HepG2 (cell line): ENCODE results near the gene MTIF2. TPM values are rescaled to one million over a fixed set of nuclear protein-coding genes. Genes with fewer than 3 reads are reported as not detected.
A peak's percentile ranks its signal among the peaks of the same experiment; 100 is the strongest.

Source experiments
- GZF1 ChIP-seq: sonication (generic); formaldehyde crosslinking; IDR thresholded peaks from 2 replicates; pipeline ENCODE4 v1.5.1; 2020; ENCODE audit warnings: mild to moderate bottlenecking, missing genetic modification reagents
- KLF13 ChIP-seq: sonication (generic); formaldehyde crosslinking; IDR thresholded peaks from 2 replicates; pipeline ENCODE4 v1.4.0; 2020; ENCODE audit warnings: mild to moderate bottlenecking, missing genetic modification reagents
- NCOA2 ChIP-seq: sonication (generic); formaldehyde crosslinking; IDR thresholded peaks from 2 replicates; pipeline ENCODE4 v1.8.0; 2022; ENCODE audit warnings: inconsistent platforms
- NR2F1 ChIP-seq, 2 experiments: fragments of 450-650 bp in 1 of 2; formaldehyde crosslinking in 1 of 2; IDR thresholded peaks; 2 replicates each; pipeline versions ENCODE4 v1.5.0 to v1.6.1; 2016 to 2020; ENCODE audit warnings: mild to moderate bottlenecking in 1 of 2, missing compliant biosample characterization in 1 of 2, missing genetic modification reagents in 1 of 2, moderate library complexity in 1 of 2
- REPIN1 ChIP-seq: sonication (generic); formaldehyde crosslinking; IDR thresholded peaks from 2 replicates; pipeline ENCODE4 v1.8.0; 2022; ENCODE audit warnings: missing genetic modification reagents, low read depth, mild to moderate bottlenecking, borderline replicate concordance
- ZBTB26 ChIP-seq: IDR thresholded peaks from 2 replicates; pipeline ENCODE4 v1.6.1; 2016; ENCODE audit warnings: missing compliant biosample characterization, missing genetic modification reagents, borderline replicate concordance
- ZNF563 ChIP-seq: sonication (generic); formaldehyde crosslinking; IDR thresholded peaks from 2 replicates; pipeline ENCODE4 v1.8.0; 2022; ENCODE audit warnings: mild to moderate bottlenecking, moderate library complexity, missing genetic modification reagents
- ZNF761 ChIP-seq: sonication (generic); formaldehyde crosslinking; conservative IDR thresholded peaks from 2 replicates; pipeline ENCODE4 v1.4.0; 2020; ENCODE audit warnings: mild to moderate bottlenecking, missing genetic modification reagents
- polyA plus RNA-seq, 8 experiments: library from polyadenylated mRNA; depleted of rRNA in 3 of 8; stranded (reverse) in 7 of 8; unstranded in 1 of 8; fragments of >200 nt; fragmentation: Illumina TruSeq in 4 of 8; extraction: Trizol in 4 of 8; gene quantifications; 2 replicates each; pipeline versions ENCODE4 v1.2.1 to v1.2.3, GENCODE V29; 2011 to 2016; ENCODE audit warnings: low read depth in 4 of 8, missing spikeins in 1 of 8, mixed read lengths in 1 of 8; ENCODE audit not compliant: insufficient read depth in 1 of 8
- total RNA-seq, 5 experiments: library from RNA; depleted of rRNA; stranded (reverse); fragments of >200 nt; fragmentation: Illumina TruSeq; extraction: Trizol; gene quantifications; 2 replicates each; pipeline ENCODE4 v1.2.3, GENCODE V29; 2016; ENCODE audit warnings: low read depth in 1 of 5
- TF ChIP-seq, protein P1 (sequence below): sonication (generic); formaldehyde crosslinking; IDR thresholded peaks from 2 replicates; pipeline ENCODE4 v1.5.1; 2020; ENCODE audit warnings: mild to moderate bottlenecking, missing genetic modification reagents, borderline replicate concordance
- TF ChIP-seq, protein P2 (sequence below): sonication (generic); formaldehyde crosslinking; IDR thresholded peaks from 2 replicates; pipeline ENCODE4 v1.8.0; 2022; ENCODE audit warnings: mild to moderate bottlenecking, missing genetic modification reagents, borderline replicate concordance
- TF ChIP-seq, protein P3 (sequence below): sonication (generic); formaldehyde crosslinking; IDR thresholded peaks from 2 replicates; pipeline ENCODE4 v1.9.0; 2021; ENCODE audit warnings: mild to moderate bottlenecking, missing genetic modification reagents
- TF ChIP-seq, protein P4 (sequence below): IDR thresholded peaks from 2 replicates; pipeline ENCODE4 v1.6.1; 2012; ENCODE audit warnings: low read depth, low read length, improper control_type of control experiment

MTIF2 gene
- total and polyA plus RNA-seq, 2 of the 13 experiments (the other 11 are each of a cell fraction or from before 2014, with no cell fraction given), result 32.1 to 92.1 TPM

DNA sequence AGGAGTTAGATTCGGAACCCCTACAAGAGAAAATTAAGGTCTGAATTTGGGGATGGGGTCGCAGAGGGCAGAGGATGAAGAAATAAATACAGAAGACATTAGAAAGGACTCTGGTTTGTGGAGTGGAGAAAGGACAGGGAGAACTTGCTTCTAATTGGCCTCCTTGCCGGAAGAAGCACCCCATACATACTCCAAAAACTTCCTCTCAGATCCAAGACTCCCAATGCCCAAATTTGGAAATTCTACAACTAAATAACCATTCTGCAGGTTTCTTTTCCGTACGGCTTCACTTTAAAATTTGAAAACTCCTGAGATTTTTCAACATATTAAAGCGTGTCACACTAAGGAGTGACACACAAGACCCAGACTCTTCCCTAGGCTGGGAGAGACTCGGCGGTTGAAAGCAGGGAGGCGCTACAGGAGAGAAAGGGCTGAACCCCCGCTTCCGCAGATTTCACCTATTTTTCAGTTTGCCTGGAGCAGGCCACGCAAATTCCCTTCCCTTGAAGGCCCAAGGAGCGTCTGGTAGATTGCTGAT lies 37.4 kb downstream of the MTIF2 start (continued):
- TF ChIP-seq, protein P1, sequence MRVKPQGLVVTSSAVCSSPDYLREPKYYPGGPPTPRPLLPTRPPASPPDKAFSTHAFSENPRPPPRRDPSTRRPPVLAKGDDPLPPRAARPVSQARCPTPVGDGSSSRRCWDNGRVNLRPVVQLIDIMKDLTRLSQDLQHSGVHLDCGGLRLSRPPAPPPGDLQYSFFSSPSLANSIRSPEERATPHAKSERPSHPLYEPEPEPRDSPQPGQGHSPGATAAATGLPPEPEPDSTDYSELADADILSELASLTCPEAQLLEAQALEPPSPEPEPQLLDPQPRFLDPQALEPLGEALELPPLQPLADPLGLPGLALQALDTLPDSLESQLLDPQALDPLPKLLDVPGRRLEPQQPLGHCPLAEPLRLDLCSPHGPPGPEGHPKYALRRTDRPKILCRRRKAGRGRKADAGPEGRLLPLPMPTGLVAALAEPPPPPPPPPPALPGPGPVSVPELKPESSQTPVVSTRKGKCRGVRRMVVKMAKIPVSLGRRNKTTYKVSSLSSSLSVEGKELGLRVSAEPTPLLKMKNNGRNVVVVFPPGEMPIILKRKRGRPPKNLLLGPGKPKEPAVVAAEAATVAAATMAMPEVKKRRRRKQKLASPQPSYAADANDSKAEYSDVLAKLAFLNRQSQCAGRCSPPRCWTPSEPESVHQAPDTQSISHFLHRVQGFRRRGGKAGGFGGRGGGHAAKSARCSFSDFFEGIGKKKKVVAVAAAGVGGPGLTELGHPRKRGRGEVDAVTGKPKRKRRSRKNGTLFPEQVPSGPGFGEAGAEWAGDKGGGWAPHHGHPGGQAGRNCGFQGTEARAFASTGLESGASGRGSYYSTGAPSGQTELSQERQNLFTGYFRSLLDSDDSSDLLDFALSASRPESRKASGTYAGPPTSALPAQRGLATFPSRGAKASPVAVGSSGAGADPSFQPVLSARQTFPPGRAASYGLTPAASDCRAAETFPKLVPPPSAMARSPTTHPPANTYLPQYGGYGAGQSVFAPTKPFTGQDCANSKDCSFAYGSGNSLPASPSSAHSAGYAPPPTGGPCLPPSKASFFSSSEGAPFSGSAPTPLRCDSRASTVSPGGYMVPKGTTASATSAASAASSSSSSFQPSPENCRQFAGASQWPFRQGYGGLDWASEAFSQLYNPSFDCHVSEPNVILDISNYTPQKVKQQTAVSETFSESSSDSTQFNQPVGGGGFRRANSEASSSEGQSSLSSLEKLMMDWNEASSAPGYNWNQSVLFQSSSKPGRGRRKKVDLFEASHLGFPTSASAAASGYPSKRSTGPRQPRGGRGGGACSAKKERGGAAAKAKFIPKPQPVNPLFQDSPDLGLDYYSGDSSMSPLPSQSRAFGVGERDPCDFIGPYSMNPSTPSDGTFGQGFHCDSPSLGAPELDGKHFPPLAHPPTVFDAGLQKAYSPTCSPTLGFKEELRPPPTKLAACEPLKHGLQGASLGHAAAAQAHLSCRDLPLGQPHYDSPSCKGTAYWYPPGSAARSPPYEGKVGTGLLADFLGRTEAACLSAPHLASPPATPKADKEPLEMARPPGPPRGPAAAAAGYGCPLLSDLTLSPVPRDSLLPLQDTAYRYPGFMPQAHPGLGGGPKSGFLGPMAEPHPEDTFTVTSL (CRISPR knock-in tag), result no peak
- TF ChIP-seq, protein P2, sequence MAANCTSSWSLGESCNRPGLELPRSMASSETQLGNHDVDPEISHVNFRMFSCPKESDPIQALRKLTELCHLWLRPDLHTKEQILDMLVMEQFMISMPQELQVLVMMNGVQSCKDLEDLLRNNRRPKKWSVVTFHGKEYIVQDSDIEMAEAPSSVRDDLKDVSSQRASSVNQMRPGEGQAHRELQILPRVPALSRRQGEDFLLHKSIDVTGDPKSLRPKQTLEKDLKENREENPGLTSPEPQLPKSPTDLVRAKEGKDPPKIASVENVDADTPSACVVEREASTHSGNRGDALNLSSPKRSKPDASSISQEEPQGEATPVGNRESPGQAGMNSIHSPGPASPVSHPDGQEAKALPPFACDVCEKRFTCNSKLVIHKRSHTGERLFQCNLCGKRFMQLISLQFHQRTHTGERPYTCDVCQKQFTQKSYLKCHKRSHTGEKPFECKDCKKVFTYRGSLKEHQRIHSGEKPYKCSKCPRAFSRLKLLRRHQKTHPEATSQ (CRISPR knock-in tag), result peak; percentile 89; the same call in 1 of the 2 replicates
- TF ChIP-seq KLF13 (CRISPR knock-in tag) (no peak), ZBTB26 (CRISPR knock-in tag) (peak; percentile 37; the same call in 1 of the 2 replicates), ZNF761 (CRISPR knock-in tag) (no peak), GZF1 (no peak), NR2F1 (CRISPR knock-in tag; IDR thresholded peaks at IDR 0.05) (no peak), ZNF563 (CRISPR knock-in tag) (no peak), NCOA2 (CRISPR knock-in tag) (no peak), REPIN1 (CRISPR knock-in tag) (no peak)
- TF ChIP-seq, protein P3, sequence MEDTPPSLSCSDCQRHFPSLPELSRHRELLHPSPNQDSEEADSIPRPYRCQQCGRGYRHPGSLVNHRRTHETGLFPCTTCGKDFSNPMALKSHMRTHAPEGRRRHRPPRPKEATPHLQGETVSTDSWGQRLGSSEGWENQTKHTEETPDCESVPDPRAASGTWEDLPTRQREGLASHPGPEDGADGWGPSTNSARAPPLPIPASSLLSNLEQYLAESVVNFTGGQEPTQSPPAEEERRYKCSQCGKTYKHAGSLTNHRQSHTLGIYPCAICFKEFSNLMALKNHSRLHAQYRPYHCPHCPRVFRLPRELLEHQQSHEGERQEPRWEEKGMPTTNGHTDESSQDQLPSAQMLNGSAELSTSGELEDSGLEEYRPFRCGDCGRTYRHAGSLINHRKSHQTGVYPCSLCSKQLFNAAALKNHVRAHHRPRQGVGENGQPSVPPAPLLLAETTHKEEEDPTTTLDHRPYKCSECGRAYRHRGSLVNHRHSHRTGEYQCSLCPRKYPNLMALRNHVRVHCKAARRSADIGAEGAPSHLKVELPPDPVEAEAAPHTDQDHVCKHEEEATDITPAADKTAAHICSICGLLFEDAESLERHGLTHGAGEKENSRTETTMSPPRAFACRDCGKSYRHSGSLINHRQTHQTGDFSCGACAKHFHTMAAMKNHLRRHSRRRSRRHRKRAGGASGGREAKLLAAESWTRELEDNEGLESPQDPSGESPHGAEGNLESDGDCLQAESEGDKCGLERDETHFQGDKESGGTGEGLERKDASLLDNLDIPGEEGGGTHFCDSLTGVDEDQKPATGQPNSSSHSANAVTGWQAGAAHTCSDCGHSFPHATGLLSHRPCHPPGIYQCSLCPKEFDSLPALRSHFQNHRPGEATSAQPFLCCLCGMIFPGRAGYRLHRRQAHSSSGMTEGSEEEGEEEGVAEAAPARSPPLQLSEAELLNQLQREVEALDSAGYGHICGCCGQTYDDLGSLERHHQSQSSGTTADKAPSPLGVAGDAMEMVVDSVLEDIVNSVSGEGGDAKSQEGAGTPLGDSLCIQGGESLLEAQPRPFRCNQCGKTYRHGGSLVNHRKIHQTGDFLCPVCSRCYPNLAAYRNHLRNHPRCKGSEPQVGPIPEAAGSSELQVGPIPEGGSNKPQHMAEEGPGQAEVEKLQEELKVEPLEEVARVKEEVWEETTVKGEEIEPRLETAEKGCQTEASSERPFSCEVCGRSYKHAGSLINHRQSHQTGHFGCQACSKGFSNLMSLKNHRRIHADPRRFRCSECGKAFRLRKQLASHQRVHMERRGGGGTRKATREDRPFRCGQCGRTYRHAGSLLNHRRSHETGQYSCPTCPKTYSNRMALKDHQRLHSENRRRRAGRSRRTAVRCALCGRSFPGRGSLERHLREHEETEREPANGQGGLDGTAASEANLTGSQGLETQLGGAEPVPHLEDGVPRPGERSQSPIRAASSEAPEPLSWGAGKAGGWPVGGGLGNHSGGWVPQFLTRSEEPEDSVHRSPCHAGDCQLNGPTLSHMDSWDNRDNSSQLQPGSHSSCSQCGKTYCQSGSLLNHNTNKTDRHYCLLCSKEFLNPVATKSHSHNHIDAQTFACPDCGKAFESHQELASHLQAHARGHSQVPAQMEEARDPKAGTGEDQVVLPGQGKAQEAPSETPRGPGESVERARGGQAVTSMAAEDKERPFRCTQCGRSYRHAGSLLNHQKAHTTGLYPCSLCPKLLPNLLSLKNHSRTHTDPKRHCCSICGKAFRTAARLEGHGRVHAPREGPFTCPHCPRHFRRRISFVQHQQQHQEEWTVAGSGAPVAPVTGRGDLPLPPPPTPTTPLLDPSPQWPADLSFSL (CRISPR knock-in tag), result no peak
- TF ChIP-seq, protein P4, sequence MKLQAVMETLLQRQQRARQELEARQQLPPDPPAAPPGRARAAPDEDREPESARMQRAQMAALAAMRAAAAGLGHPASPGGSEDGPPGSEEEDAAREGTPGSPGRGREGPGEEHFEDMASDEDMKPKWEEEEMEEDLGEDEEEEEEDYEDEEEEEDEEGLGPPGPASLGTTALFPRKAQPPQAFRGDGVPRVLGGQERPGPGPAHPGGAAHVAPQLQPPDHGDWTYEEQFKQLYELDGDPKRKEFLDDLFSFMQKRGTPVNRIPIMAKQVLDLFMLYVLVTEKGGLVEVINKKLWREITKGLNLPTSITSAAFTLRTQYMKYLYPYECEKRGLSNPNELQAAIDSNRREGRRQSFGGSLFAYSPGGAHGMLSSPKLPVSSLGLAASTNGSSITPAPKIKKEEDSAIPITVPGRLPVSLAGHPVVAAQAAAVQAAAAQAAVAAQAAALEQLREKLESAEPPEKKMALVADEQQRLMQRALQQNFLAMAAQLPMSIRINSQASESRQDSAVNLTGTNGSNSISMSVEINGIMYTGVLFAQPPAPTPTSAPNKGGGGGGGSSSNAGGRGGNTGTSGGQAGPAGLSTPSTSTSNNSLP, result no peak
